ENCODE measurements around the gene SFXN5.

The SFXN5 gene

DNA sequence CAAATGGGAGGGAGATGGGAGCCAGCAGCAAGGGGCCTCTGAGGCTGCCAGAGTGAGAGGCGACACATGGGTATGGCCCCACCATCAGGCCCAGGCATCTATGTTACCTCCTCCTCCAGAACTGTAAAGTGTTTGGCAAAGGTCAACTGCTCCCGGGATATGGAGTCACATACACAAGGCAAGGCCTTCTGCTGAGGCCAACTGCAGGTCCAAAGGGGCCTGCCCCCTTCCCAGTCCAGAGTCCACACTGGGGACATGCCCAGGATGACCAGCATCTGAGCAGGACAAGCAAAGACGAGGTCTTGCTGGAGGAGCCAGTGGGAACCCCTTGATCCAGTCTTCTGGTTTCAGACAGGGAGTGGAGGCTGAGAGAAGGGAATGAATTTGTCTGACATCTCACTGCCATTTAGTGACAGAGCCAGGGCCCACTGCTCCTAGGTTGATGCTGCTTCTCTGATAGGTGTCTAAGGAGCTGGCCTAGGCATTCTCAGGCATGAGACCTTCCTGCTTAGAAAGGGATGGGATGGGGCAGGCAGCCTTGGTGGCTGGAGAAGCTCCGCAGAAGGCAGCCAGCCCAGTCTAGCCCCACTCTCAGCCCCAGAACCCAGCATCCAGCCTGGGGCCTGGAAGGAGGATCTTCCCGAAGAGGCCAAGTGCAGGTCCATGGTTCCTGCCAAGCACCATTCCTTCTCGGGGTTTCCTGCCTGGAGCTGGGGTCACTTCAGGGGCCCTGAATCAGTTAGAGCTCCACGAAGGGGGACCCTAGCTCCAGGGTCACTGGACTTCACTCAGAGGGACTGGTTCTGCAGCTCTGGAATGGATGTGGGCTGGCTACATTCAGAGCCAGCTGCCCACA lies 127.7 kb downstream of the SFXN5 start:
- no peak for DNase-seq (ENCODE audit: low read depth, low spot score)

DNA sequence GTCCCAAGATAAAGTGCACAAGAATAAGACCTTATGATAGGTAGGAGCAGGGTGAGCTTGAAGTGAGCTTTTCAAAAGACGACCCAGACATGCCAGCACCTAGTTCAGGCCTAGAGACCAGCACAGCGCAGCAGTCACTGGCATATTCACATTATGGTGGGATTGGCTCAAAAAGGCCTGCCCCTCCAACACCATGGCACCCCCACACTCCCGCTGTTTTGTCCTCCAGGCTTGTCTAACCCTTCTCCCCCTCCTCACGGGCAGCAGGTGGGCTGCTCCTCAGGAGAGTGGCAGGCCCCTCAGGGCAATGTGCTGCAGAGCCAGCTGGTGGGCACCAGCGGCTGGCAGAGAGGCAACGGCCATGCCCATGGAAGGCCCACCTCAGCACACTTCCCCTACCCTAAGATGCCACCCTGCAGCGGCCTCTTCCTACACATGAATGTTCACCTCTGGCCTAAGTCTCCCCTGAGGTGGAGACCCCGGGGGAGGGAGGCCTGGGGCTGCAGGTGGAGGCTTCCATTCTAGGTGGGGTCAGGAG lies 128.6 kb downstream of the SFXN5 start:
- no peak for DNase-seq (ENCODE audit: low read depth, low spot score)

DNA sequence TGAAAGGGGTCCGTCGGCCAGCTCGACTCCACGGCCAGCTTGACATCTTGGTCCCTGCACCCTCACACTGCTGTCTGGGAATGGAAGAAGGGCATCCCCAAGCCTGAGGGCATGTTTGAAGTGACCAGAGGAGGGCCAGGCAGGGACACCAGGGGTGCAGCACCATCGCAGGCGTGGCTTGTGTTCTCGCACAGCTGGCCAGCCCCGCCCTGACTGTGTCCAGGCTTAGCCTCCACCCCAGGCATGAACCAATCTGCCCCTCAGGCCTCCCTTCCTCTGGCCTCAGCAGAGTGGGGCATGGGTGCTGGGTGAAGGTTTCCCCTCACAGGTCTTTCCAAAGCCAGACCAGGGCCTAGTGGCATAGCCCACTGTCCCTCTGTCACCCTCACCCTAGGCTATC lies 129.2 kb downstream of the SFXN5 start:
- DNase-seq (ENCODE audit: low read depth, low spot score) = no peak

DNA sequence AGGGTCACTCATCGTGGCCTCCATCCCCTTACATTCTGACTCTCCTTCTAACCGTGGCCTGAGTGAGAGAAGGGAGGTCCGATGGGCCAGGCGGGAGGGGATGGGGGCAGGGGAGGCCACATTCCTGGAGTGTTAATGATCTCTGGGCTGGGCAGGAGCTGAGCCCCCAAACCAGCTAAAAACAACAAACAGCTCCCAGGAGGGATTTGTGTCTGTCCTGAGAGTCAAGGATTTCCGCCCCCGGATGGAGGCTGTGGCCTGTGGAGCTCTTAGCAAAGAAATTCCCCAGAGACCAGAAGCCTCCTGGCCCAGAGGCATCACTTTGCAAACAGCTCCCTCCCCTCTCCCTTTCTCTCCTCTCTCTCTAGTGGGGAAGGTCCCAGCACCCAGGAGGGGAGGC lies 130.7 kb downstream of the SFXN5 start:
- peak; percentile 81 for DNase-seq (ENCODE audit: low read depth, low spot score)

DNA sequence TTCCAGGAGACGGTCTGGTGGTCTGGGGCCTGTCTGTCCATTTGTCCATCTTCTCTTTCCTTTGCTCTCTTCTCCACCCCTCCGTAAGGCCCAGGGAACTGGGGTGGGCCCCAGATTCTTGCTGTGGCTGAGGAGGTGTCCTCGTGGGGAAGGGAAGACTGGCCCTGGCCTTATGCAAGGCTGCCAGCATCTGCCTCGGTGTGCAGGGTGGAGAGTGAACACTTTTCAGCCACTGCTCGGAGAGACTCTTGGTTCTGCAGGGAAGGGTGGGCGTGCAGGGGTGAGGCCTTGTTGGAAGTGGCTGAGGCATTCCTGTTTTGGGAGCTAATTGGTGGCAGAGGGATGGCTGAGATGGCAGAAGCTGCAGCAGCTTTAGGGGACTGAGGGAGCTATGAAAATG lies 131.2 kb downstream of the SFXN5 start:
- peak; percentile 23 for DNase-seq (ENCODE audit: low read depth, low spot score)

DNA sequence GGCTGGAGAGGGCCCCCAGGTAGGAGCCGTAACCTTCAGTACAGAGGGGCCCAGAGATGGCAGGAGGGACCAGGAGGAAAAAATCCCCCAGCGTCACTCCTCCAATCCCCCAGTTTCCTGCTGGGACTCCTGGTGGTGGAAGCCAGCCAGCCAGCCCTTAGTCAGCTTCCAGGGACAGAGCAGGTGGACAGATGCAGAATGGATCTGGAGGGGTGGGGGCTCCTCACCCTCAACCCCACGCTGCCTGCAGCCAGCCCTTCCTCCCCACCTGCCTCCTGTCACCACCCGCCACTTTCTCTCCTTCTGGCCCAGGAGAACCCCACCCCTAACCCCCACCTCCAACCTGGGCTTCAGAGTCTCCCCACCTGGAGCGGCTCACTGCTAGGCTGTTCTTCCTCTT lies 133.1 kb downstream of the SFXN5 start:
- no peak for DNase-seq (ENCODE audit: low read depth, low spot score)

DNA sequence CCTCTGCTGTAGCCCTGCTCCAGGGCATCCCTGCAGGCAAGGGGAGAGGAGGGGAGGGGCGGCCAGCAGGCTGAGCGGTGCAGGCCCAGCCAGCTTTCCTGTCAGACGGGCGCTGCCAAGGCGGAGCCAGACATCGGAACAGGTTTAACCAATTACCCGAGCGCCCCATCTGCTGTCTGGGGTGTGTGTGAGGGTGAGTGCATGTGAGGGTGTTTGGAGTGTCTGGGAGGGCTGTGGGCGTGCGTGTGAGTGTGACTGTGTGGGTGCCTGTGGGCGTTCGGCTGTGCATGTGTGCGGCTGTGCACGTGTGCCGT lies 134.2 kb downstream of the SFXN5 start:
- DNase-seq (ENCODE audit: low read depth, low spot score) = no peak

DNA sequence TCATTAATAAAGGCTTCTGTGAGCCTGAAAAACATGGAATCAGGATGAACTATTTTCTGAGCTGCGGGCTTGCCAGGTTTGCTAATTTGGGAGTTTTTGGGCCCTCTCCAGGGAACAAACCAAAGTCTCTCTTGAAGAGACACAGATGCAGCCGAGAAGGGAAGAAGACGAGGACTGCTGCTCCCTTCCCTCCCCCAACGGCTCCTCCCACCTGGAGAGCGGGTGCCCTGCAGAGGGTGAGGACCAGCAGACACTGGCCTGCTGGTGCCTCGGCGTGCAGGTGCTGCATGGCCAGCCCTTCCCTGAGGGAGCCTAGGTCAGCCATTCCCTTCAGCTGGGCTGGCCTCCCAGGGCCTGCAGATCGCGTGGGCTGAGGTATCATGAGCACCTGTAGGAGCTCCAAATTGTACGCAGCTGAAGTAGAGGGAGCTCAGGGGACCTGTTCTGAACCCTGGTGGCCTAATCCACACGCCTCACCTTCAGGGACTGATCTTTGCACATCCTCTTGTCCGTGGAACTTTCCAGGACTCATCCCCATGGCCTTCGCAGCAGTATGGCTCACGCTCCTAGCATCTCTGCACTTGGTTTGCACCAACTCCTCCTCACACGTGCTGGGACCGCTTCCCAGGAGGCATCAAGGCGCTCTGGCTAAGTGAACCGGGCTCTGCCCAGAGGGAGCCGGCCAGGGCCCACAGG lies 134.7 kb downstream of the SFXN5 start:
- no peak for DNase-seq (ENCODE audit: low read depth, low spot score)

DNA sequence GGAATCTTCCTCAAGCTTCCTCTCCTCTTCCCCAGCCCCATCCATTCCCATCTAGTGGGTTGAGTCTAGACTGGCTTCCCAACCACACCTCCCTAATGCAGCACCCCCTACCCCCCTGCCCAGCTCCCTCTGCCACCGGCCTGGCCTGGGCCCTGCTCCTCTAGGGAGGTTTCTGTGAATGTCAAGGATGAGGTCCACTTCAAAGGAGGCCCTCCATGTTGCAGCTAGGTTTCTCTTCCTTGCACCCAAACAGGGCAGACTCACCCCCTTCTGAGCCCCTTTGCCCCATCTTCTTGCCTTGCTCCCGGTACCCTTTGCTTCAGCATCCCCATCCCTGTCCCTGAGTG lies 135.9 kb downstream of the SFXN5 start:
- no peak for DNase-seq (ENCODE audit: low read depth, low spot score)

DNA sequence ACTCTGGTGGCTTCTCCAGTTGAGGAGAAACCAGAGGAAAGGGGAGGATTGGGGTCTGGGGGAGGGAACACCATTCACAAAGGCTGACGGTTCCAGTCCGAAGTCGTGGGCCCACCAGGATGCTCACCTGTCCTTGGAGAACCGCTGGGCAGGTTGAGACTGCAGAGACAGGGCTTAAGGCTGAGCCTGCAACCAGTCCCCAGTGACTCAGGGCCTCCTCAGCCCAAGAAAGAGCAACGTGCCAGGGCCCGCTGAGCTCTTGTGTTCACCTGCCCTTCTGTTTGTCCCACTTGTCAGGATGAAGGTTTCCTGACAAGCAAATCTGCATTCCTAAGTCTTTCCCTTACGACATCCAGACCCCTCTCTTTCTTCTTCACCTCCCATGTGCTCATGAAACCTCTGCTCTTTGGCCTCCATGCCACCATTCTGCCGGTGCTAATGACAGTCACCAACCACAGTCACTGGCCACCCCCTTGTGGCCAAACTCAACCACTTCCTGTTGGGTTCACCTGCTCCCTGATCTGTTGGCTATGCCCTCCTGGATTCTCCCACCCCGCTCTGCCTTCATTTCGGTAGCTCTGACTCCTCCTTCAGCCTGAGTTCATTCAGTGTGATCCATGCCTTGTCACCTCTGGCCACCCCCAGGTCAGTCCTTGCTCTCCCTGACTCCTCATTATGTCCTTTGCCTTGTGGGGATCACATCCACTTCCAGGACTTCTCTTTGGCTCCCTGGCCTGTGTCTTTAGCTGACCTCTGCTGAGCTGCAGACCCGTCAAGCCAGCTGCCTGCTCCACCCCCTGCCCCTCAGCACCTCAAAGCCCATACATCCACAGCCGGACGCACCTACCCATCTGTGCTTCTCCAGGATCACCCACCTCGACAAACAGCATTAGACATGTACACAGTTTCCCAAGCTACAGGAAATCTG lies 136.6 kb downstream of the SFXN5 start:
- no peak for DNase-seq (ENCODE audit: low read depth, low spot score)

DNA sequence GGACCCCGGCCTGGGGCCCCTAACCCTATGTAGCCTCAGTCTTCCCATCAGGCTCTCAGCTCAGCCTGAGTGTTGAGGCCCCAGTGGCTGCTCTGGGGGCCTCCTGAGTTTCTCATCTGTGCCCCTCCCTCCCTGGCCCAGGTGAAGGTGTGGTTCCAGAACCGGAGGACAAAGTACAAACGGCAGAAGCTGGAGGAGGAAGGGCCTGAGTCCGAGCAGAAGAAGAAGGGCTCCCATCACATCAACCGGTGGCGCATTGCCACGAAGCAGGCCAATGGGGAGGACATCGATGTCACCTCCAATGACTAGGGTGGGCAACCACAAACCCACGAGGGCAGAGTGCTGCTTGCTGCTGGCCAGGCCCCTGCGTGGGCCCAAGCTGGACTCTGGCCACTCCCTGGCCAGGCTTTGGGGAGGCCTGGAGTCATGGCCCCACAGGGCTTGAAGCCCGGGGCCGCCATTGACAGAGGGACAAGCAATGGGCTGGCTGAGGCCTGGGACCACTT lies 137.8 kb downstream of the SFXN5 start:
- DNase-seq (ENCODE audit: low read depth, low spot score) = no peak

DNA sequence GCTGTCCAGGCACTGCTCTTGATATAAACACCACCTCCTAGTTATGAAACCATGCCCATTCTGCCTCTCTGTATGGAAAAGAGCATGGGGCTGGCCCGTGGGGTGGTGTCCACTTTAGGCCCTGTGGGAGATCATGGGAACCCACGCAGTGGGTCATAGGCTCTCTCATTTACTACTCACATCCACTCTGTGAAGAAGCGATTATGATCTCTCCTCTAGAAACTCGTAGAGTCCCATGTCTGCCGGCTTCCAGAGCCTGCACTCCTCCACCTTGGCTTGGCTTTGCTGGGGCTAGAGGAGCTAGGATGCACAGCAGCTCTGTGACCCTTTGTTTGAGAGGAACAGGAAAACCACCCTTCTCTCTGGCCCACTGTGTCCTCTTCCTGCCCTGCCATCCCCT lies 138.3 kb downstream of the SFXN5 start:
- no peak for DNase-seq (ENCODE audit: low read depth, low spot score)

DNA sequence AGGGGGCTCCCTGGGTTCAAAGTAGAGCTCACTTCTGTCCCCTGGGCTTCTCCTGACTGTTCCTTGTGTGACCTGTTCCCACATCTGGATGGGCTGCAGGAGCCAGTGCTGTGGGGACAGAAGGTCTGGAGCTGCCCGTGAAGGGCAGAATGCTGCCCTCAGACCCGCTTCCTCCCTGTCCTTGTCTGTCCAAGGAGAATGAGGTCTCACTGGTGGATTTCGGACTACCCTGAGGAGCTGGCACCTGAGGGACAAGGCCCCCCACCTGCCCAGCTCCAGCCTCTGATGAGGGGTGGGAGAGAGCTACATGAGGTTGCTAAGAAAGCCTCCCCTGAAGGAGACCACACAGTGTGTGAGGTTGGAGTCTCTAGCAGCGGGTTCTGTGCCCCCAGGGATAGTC lies 138.7 kb downstream of the SFXN5 start:
- no peak for DNase-seq (ENCODE audit: low read depth, low spot score)

DNA sequence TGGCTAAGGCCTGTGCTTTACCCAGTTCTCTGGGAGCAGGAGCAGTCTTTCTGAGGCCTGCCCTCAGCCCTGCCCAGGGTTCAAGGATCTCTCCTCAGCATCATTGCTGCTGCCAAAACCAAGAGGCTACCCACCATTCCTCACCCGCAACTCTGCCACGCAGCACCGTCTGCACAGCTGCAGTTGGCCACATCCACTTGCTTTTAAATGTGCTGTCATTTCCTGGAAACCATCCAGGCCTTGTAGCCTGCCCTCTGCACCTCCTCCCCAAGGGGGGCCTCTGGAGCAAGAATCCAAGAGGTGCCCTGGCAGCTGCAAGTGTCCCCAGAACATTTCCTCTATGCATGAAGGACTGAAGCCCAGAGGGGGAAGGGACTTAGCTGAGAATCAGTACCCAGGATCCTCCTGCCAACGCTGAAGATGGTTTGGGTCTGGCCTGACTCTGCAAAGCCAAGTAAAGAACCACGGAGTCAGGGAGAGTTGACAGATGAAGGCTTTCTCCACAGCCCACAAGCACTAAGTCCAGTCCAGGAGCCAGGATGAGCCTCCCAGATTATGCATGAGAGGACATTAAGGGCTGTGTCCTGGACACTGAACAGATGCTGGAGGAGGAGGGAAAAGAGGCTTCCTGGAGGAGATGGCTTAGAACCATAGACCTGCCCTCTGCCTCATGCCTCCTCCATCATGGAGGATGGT lies 139.3 kb downstream of the SFXN5 start:
- DNase-seq (ENCODE audit: low read depth, low spot score) = peak; percentile 47

DNA sequence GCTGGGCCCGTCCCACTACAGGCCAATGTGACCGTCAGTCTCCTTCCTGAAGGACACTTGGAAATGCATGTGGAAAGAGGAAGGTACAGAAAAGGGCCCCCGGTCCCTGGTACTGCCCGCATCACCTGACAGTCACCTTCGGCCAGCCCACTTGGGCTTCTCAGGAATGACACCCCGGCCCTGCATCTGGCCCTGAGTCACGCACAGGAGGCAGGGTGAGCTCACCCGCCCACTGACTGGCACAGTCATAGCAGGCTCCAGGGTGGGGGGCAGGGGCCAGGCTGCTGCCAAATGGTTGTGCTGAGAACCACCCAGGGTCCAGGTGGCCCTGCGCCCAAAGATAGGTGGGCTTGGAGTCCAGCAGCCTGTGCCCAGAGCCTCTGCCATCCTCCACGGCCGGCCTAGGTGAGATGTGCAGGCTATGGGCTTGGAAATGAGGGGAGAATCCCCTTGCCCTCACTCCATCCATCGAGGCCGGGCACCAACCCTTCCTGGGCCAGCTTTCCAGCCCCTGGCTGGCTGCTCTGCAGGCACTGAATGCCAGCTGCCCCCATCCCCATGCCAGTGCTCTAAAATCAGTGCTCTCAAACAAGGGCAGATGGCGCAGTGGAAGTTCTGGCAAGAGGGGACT lies 140.1 kb downstream of the SFXN5 start:
- DNase-seq (ENCODE audit: low read depth, low spot score) = peak; percentile 65

DNA sequence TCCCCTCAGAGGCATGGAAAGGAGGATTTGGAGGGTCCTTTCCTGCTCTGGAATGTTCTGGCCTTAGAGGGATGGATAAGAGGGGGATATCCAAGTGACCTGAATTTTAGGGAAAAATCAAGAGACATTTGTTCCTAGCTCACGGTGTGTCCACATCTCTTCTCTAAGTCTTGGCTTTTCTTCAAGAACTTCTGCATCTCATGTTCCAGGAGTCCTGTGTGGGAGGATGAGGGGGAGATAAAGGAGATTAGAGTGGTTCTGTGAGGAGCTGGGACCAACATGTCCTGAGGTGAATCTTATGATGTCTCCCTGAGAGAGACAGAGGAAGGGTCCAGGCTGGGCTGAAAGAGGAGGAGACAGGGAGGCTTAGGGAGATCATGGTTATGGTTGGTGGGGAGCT lies 142.5 kb downstream of the SFXN5 start:
- no peak for DNase-seq (ENCODE audit: low read depth, low spot score)

DNA sequence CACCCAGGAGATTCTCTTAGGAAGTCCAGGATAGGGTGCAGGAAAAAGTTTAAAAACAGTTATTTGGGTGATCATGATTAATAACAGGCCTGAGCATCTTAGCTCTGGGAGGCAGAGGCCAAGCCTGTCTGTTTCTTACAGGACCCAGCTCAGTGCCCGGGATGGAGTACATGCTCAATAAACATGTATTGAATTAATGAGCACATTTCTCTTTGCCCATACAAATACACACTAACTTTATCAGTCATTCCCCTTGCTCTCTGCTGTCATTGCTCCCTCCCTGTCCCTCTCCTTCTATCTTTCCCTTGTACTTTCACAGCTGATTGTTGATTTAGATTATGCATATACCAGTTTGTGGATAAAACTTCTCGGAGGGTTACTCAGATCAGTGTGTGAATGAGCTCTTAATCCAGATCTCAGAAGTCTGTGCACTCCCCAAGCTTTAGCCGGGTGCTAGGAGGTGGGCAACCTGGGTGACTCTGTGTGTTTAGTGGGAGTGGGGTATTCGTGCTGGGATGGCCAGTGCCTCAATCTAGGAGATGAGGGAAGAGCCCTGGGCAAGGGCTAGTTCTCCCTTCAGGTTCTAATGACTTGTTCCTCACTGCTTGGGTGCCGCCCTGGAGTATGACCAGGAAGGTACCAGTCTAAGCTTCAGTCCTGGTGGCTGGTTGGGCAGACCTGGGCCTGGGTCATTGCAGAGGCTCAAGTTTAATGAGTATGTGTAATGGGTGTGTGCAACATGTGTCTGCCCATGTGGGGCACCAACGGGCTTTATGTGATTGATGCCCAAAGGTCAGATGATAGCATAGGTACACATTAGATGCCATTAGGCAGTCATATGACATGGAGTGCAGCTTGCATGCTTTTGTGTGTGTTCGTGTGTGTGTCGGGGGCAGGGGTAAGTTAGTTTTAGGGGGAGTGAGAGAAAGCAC lies 143.6 kb downstream of the SFXN5 start:
- DNase-seq (ENCODE audit: low read depth, low spot score) = no peak

DNA sequence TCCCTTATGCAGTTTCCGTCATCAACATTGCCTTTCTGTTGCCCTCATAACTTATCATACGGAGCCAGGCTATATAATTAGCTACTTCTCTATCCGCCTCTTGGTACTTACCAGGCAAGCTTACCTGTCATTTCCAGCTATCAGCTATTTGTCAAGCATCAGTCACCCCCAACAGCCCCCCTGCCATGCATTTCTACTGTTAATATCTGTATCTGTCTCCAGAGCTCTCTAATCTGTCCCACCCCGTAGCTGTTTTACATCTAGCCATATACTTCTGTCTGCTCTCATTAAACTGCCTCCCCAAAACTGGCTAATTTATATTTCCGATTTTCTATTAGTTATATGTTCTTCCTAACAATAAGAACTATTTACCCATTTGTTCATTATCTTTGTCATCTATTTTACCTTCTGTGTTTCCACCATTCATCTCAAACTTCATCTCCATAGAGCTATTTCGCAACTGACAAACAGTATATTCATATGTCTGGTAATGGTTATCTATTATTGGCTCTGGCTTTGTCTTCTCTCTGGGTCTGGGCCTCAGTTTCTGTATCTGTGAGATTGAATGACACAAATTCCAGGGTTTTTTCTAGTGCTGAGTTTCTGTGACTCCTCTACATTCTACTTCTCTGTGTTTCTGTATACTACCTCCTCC lies 144.6 kb downstream of the SFXN5 start:
- no peak for DNase-seq (ENCODE audit: low read depth, low spot score)

DNA sequence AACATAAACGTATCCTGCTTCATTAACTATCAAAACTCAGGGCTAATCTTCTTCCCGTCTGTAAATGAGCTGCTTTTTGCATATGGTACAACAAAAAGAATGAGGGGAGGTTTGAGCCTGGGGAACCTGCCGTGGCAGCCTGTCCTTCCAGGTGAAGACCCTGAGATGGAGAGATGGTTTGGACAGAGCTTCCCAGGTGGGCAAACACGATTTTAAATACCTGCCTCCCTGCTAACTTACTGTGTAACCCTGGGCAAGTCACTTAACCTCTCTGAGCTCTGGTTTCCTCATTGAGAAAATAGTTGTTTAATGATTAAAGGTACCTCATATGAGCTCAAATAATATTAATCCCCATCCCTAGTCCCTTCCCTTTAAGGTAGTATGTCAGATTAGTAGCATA lies 145.1 kb downstream of the SFXN5 start:
- no peak for DNase-seq (ENCODE audit: low read depth, low spot score)
